ENCODE data around the gene ZBTB47. TPM values are rescaled to one million over a fixed set of nuclear protein-coding genes. Genes with fewer than 3 reads are reported as not detected.

Gene ZBTB47
- total and polyA plus RNA-seq, 12 donors: 7.0 to 39.4 (median 27.9) TPM

DNA sequence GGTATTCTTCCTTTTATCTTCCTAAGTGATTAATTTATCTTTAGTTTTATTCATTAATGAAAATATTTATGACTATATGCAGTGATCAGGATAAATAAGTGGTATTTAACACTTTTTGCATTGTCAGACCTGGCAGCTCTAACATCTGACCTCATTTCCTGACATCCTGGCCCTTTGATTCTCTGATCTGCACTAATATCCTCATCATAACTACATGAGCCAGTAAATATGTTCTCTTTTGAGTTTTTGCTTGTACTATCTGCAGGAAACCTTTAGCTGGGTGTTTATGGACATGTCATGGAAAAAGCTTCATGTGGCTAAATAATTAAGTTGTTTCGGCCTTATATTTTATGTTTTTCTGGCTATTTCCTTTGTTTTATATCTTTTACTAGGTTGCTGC is 42.5 kb upstream of the ZBTB47 start:
- TF ChIP-seq, protein P1, sequence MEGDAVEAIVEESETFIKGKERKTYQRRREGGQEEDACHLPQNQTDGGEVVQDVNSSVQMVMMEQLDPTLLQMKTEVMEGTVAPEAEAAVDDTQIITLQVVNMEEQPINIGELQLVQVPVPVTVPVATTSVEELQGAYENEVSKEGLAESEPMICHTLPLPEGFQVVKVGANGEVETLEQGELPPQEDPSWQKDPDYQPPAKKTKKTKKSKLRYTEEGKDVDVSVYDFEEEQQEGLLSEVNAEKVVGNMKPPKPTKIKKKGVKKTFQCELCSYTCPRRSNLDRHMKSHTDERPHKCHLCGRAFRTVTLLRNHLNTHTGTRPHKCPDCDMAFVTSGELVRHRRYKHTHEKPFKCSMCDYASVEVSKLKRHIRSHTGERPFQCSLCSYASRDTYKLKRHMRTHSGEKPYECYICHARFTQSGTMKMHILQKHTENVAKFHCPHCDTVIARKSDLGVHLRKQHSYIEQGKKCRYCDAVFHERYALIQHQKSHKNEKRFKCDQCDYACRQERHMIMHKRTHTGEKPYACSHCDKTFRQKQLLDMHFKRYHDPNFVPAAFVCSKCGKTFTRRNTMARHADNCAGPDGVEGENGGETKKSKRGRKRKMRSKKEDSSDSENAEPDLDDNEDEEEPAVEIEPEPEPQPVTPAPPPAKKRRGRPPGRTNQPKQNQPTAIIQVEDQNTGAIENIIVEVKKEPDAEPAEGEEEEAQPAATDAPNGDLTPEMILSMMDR (IDR thresholded peaks at IDR 0.05): no peak
- Histone ChIP-seq H3K9me3 (replicated peaks in 1 of 3) (no peaks in the 10 kb centered on the region), H3K27me3 (no peaks in the 10 kb centered on the region), H3K36me3 (replicated peaks in 1 of 2) (peaks cover 0 to 4% of the 10 kb centered on the region in 2 donors), H3K4me1 (replicated peaks in 1 of 2) (peaks cover 25 to 64% of the 10 kb centered on the region in 2 donors), H3K4me3 (no peak overlapping the region), H3K27ac (peak overlapping the region in 3 of 5 donors; percentile 24 to 38 (median 25))
- no peak for DNase-seq
- 67 to 91% (median 76%) methylated on average over 1 of the region's 1 CpG for WGBS, 4 donors
- intact Hi-C loops (cut with DNase I): no loop called here

DNA sequence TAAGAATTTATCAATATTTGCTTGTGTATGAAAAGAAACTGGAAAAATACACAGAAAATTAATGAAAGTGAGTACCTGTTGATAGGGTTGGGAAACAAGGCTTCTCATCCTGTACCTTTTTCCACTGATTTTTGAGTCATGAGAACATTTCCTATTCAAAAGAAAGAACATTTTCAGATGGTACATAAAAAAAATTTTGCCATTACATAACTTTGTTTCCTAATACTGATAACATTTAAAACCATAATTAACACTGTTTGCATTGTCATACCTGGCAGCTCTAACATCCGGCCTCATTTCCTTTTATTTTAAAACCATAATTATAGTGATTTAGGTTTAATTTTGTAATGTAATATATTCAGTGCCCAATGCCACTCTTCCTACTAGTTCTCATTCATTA is 41.3 kb upstream of the ZBTB47 start:
- peaks cover 18 to 59% of the 10 kb centered on the region in 2 donors for H3K4me1 ChIP-seq (replicated peaks in 1 of 2)
- no peak overlapping the region for H3K4me3 ChIP-seq
- intact Hi-C loops (cut with DNase I): no loop called here

DNA sequence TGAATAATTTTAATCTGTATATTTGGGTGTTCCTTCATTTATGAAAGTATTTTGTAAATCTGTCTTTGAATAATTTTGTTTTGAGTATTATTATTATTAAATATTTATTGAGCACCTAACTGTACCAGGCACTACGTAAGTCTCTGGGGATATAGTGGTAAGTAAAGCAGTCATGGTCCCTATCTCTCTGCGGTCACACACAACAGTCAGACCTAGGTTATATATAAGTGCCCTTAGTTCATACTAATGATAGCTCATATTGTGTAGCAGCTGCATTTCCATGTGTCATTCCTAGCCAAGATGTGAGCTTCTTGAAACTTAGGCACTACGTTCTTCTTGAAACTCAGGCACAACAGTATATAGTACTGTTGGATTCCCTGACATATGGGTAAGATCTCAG is 40.6 kb upstream of the ZBTB47 start:
- no peaks in the 10 kb centered on the region for H3K36me3 ChIP-seq (replicated peaks in 1 of 2)
- DNase-seq: no peak
- H3K9me3 ChIP-seq (replicated peaks in 1 of 3): no peaks in the 10 kb centered on the region
- peak overlapping the region in 1 of 5 donors; percentile 38 for H3K27ac ChIP-seq
- 90 to 94% (median 93%) methylated on average over 3 of the region's 3 CpGs for WGBS, 4 donors
- peaks cover 18 to 59% of the 10 kb centered on the region in 2 donors for H3K4me1 ChIP-seq (replicated peaks in 1 of 2)
- no peaks in the 10 kb centered on the region for H3K27me3 ChIP-seq
- H3K4me3 ChIP-seq: no peak overlapping the region
- TF ChIP-seq, protein P1 (IDR thresholded peaks at IDR 0.05): no peak
- no peak for TF ChIP-seq POLR2A (IDR thresholded peaks at IDR 0.05)
- intact Hi-C loops (cut with DNase I): no loop called here

More for the DNA sequence above, 41.3 kb upstream of the ZBTB47 start:
- H3K9me3 ChIP-seq (replicated peaks in 1 of 3): no peaks in the 10 kb centered on the region
- 43 to 65% (median 58%) methylated on average over 1 of the region's 1 CpG for WGBS, 4 donors
- no peak for DNase-seq
- H3K27ac ChIP-seq: peak overlapping the region in 1 of 5 donors; percentile 38
- H3K36me3 ChIP-seq (replicated peaks in 1 of 2): peaks cover 0 to 1% of the 10 kb centered on the region in 2 donors
- TF ChIP-seq, protein P1 (IDR thresholded peaks at IDR 0.05): no peak
- no peak for TF ChIP-seq POLR2A (IDR thresholded peaks at IDR 0.05)
- no peaks in the 10 kb centered on the region for H3K27me3 ChIP-seq

DNA sequence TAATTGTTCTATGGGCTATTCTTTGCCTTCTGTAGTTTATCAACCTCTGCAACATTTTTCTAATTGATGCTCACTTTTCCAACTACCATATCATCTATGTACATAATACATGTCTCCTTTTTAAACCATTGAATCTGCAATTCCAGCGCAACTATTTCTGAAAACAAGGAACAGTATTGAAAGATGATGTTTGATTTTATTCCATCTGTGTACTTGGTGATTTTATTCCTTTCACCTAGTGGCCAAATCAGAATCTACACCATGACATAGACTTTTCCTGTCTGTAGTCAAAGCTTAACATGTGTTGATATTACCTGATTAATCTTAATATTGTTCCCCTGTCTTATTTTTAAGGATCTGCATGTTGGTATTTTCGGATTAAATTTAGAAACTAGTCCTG is 40.0 kb upstream of the ZBTB47 start:
- intact Hi-C loops (cut with DNase I): no loop called here
- H3K27me3 ChIP-seq: no peaks in the 10 kb centered on the region
- H3K4me3 ChIP-seq: no peak overlapping the region
- no peak for TF ChIP-seq POLR2A (IDR thresholded peaks at IDR 0.05)
- TF ChIP-seq, protein P1 (IDR thresholded peaks at IDR 0.05): peak in 5 of 6 experiments; percentile 29 to 54 (median 37)
- H3K4me1 ChIP-seq (replicated peaks in 1 of 2): peaks cover 18 to 54% of the 10 kb centered on the region in 2 donors
- DNase-seq: no peak
- peak overlapping the region in 1 of 5 donors; percentile 4 for H3K27ac ChIP-seq
- H3K36me3 ChIP-seq (replicated peaks in 1 of 2): peaks cover 0 to under 1% of the 10 kb centered on the region in 2 donors
- no peaks in the 10 kb centered on the region for H3K9me3 ChIP-seq (replicated peaks in 1 of 3)
- 88 to 93% (median 90%) methylated on average over 2 of the region's 2 CpGs for WGBS, 4 donors
